Measurements from ENCODE around the gene MTAP.

GRCh38 chr9:21945606-21946005 lies 143.2 kb downstream of the MTAP start:
- TF ChIP-seq CTCF (conservative IDR thresholded peaks at IDR 0.05; ENCODE audit: low read depth, low read length) (no peak), EZH2 (IDR thresholded peaks at IDR 0.05; ENCODE audit: low read length, unreplicated experiment) (no peak), EZH2phosphoT487 (IDR thresholded peaks at IDR 0.05; ENCODE audit: borderline replicate concordance, low read length) (no peak)

Data from PC-3 (cell line).